ENCODE results near the gene EZH2. TPM values are rescaled to one million over a fixed set of nuclear protein-coding genes. Genes with fewer than 3 reads are reported as not detected.

EZH2 gene
- total RNA-seq, 2 experiments from 2014 or later = 45.5 to 72.2 TPM

GRCh38 chr7:148763622-148764021, 120.5 kb downstream of the EZH2 start:
- Histone ChIP-seq H3K4me2 (ENCODE audit: low read length) (no peak overlapping the region), H3K79me2 (ENCODE audit: insufficient read depth, low read depth, low read length) (no peaks in the 10 kb centered on the region), H3K27ac (ENCODE audit: low read depth, low read length, poor library complexity, severe bottlenecking) (no peak overlapping the region), H3K4me3 (ENCODE audit: low read depth, low read length, poor library complexity, severe bottlenecking) (no peak overlapping the region), H4K20me1 (ENCODE audit: insufficient read depth, low read length) (no peaks in the 10 kb centered on the region), H3K9me2 (ENCODE audit: insufficient read depth, low read length) (no peaks in the 10 kb centered on the region), H3K9me3 (ENCODE audit: low read length) (no peaks in the 10 kb centered on the region), H3K4me1 (ENCODE audit: insufficient read depth, low read length, poor library complexity, severe bottlenecking) (no peaks in the 10 kb centered on the region), H2AFZ (ENCODE audit: low read length) (no peak overlapping the region), H3K36me3 (ENCODE audit: insufficient read depth, low read length) (peaks cover 61% of the 10 kb centered on the region)
- POLR2A ChIA-PET = interaction anchor here (0.6 to 1.1 kb wide), 3 partner anchors 10 to 65 kb away, joined by 3 to 5 read pairs (median 4); partner anchors contain the start of gene CUL1
- no peak for DNase-seq (ENCODE audit: low spot score)
- intact Hi-C loops (cut with micrococcal nuclease; ENCODE audit: unreplicated experiment) = no loop called here
- CTCF ChIA-PET (ENCODE audit: unreplicated experiment) = interaction anchor here (1.0 kb wide), 1 partner anchor 10 kb away, joined by 3 read pairs; no protein-coding TSS in a partner anchor
- BruUV-seq (replicated peaks) = no TSS peak
- TF ChIP-seq CTCF (conservative IDR thresholded peaks at IDR 0.05; ENCODE audit: low read length) = no peak
- TF ChIP-seq EZH2phosphoT487 (IDR thresholded peaks at IDR 0.05; ENCODE audit: borderline replicate concordance, low read depth, low read length) = no peak

DNA sequence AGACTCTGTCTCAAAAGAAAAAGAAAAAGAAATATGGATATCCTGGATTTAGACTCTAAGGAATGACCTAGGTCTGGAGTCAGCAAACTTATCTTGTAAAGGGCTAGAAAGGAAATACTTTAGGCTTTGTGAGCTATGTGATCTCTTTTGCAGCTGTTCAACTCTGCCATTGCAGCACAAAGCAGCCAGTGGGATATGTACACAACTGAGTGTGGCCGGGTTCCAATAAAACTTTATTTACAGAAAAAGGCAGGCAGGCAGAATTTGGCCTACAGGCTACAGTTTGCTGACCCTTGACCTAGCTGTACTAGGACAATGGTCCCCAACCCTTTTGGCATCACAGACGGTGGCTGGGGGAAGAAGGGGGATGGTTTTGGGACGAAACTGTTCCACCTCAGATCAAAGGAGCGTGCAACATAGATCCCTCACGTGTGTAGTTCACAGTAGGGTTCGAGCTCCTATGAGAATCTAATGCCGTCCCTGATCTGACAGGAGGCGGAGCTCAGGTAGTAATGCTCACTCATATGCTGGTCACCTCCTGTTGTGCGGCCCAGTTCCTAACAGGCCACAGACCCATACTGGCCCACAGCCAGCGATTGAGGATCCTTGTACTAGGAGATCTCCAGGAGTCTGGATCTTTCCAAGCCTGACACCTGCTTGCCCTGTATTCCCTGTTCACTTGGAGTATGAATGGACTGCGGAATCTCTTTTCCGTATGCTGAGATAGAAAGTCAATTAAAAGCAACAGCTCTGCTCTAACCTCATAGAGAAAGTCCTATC, 122.4 kb downstream of the EZH2 start:
- ChIA-PET CTCF (ENCODE audit: unreplicated experiment) (interaction anchor here (1.0 kb wide), 1 partner anchor 12 kb away, joined by 3 read pairs; no protein-coding TSS in a partner anchor), POLR2A (interaction anchor here (0.9 to 1.0 kb wide), 2 partner anchors 12 to 14 kb away, joined by 3 read pairs; no protein-coding TSS in a partner anchor)
- BruUV-seq (replicated peaks) = no TSS peak

More for the DNA sequence above, 122.4 kb downstream of the EZH2 start:
- Histone ChIP-seq H2AFZ (ENCODE audit: low read length) (no peak overlapping the region), H3K27ac (ENCODE audit: low read depth, low read length, poor library complexity, severe bottlenecking) (no peak overlapping the region), H3K36me3 (ENCODE audit: insufficient read depth, low read length) (peaks cover 64% of the 10 kb centered on the region), H3K4me2 (ENCODE audit: low read length) (no peak overlapping the region), H3K4me3 (ENCODE audit: low read depth, low read length, poor library complexity, severe bottlenecking) (no peak overlapping the region), H4K20me1 (ENCODE audit: insufficient read depth, low read length) (no peaks in the 10 kb centered on the region), H3K4me1 (ENCODE audit: insufficient read depth, low read length, poor library complexity, severe bottlenecking) (no peaks in the 10 kb centered on the region), H3K79me2 (ENCODE audit: insufficient read depth, low read depth, low read length) (no peaks in the 10 kb centered on the region), H3K9me2 (ENCODE audit: insufficient read depth, low read length) (no peaks in the 10 kb centered on the region), H3K9me3 (ENCODE audit: low read length) (no peaks in the 10 kb centered on the region)
- intact Hi-C loops (cut with micrococcal nuclease; ENCODE audit: unreplicated experiment) = no loop called here
- no peak for DNase-seq (ENCODE audit: low spot score)
- TF ChIP-seq EZH2phosphoT487 (IDR thresholded peaks at IDR 0.05; ENCODE audit: borderline replicate concordance, low read depth, low read length) (no peak), CTCF (conservative IDR thresholded peaks at IDR 0.05; ENCODE audit: low read length) (no peak)

Small RNA genes lying within 50 kb of the gene (small RNA-seq; reads per million reads assigned to genes)
- gene RF00017 = not detected
- not detected for gene RN7SL569P
- gene RNU7-20P = not detected

Other genes starting within 250 kb of the EZH2 start
- 36.7 and 40.5 TPM in 2 replicates for gene CUL1, start 185.4 kb downstream of the EZH2 start, total RNA-seq (2014; rRNA removed; shearing (Covaris generic))
- 53.1 and 56.6 TPM in 2 replicates for gene CUL1, start 185.4 kb downstream of the EZH2 start, total RNA-seq (2022)
- gene PDIA4, start 144.2 kb upstream of the EZH2 start, total RNA-seq (2014; rRNA removed; shearing (Covaris generic)) = 130 TPM in 2 replicates
- gene PDIA4, start 144.2 kb upstream of the EZH2 start, total RNA-seq (2022) = 120 and 141 TPM in 2 replicates
- gene ZNF786, start 206.4 kb upstream of the EZH2 start, total RNA-seq (2014; rRNA removed; shearing (Covaris generic)) = 3.9 and 5.1 TPM in 2 replicates
- gene ZNF786, start 206.4 kb upstream of the EZH2 start, total RNA-seq (2022) = 6.8 and 7.7 TPM in 2 replicates
- gene ZNF425, start 242.0 kb upstream of the EZH2 start, total RNA-seq (2014; rRNA removed; shearing (Covaris generic)) = 0.28 and 1.4 TPM in 2 replicates
- gene ZNF425, start 242.0 kb upstream of the EZH2 start, total RNA-seq (2022) = 1.1 and 1.6 TPM in 2 replicates

All from OCI-LY7 (cell line).